Prostate gland (tissue), 2 donors: ENCODE data around the gene YJU2.

ENCODE experiments used
- POLR2A ChIP-seq: fragments of 450-650 bp; IDR thresholded peaks from one replicate; pipeline ENCODE4 v1.6.1; 2016; ENCODE audit warnings: antibody characterized with exemption, mild to moderate bottlenecking
- POLR2AphosphoS5 ChIP-seq: sonication (generic); formaldehyde crosslinking; IDR thresholded peaks from one replicate; pipeline ENCODE4 v1.6.1; 2017; ENCODE audit warnings: antibody characterized with exemption
- TF ChIP-seq, protein P1 (sequence below), 4 experiments: fragments of 200-600 bp in 2 of 4; fragments of 450-650 bp in 2 of 4; sonication (generic) in 2 of 4; IDR thresholded peaks; 1 replicate in 3 of 4; 2 replicates in 1 of 4; pipeline ENCODE4 v1.5.1; 2016 to 2019; ENCODE audit warnings: antibody characterized with exemption in 4 of 4, mild to moderate bottlenecking in 2 of 4, moderate library complexity in 2 of 4

- TF ChIP-seq, protein P1, sequence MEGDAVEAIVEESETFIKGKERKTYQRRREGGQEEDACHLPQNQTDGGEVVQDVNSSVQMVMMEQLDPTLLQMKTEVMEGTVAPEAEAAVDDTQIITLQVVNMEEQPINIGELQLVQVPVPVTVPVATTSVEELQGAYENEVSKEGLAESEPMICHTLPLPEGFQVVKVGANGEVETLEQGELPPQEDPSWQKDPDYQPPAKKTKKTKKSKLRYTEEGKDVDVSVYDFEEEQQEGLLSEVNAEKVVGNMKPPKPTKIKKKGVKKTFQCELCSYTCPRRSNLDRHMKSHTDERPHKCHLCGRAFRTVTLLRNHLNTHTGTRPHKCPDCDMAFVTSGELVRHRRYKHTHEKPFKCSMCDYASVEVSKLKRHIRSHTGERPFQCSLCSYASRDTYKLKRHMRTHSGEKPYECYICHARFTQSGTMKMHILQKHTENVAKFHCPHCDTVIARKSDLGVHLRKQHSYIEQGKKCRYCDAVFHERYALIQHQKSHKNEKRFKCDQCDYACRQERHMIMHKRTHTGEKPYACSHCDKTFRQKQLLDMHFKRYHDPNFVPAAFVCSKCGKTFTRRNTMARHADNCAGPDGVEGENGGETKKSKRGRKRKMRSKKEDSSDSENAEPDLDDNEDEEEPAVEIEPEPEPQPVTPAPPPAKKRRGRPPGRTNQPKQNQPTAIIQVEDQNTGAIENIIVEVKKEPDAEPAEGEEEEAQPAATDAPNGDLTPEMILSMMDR (IDR thresholded peaks at IDR 0.05): no peak
- TF ChIP-seq POLR2AphosphoS5 (no peak), POLR2A (no peak)
These were observed 45.1 kb upstream of the YJU2 start for GRCh38 chr19:4201798-4202197.
